IPS-20b (cell line): ENCODE results near the gene PRKX.
"Not testable (repeated sequence)": the region's sequence is repeated elsewhere in the genome, so short reads cannot be mapped to it uniquely, and the experiment has no call there.

ENCODE experiments used
- H3K27ac ChIP-seq: one replicate; pipeline ENCODE4 v1.5.1; 2013; ENCODE audit warnings: low read length
- H3K27me3 ChIP-seq: 2 replicates; pipeline ENCODE4 v1.6.1; 2013; ENCODE audit warnings: mild to moderate bottlenecking, low read length, inconsistent platforms; ENCODE audit not compliant: insufficient read depth
- H3K36me3 ChIP-seq: 2 replicates; pipeline ENCODE4 v1.6.1; 2013; ENCODE audit warnings: low read depth, mild to moderate bottlenecking, inconsistent platforms, low read length, moderate library complexity; ENCODE audit not compliant: insufficient read depth
- H3K4me1 ChIP-seq: 2 replicates; pipeline ENCODE4 v1.6.1; 2013; ENCODE audit warnings: mild to moderate bottlenecking, control low read depth, inconsistent platforms, low read length, moderate library complexity; ENCODE audit not compliant: insufficient read depth
- H3K4me3 ChIP-seq: 2 replicates; pipeline ENCODE4 v1.5.1; 2013; ENCODE audit warnings: mild to moderate bottlenecking, low read length, inconsistent platforms
- H3K9ac ChIP-seq: 2 replicates; pipeline ENCODE4 v1.6.1; 2013; ENCODE audit warnings: low read depth, mild to moderate bottlenecking, inconsistent platforms, low read length, moderate library complexity
- H3K9me3 ChIP-seq: 2 replicates; pipeline ENCODE4 v1.6.1; 2013; ENCODE audit warnings: mild to moderate bottlenecking, low read depth, low read length, inconsistent platforms; ENCODE audit not compliant: insufficient read depth

The PRKX gene

GRCh38 chrX:3732326-3733042 lies 19.0 kb upstream of the PRKX start:
- not testable (repeated sequence) for H3K27ac ChIP-seq, H3K9me3 ChIP-seq, H3K36me3 ChIP-seq, H3K4me1 ChIP-seq, H3K27me3 ChIP-seq, H3K9ac ChIP-seq, H3K4me3 ChIP-seq

- Histone ChIP-seq H3K9ac (no peak overlapping the region), H3K9me3 (no peaks in the 10 kb centered on the region), H3K36me3 (no peaks in the 10 kb centered on the region), H3K27ac (no peak overlapping the region), H3K27me3 (no peaks in the 10 kb centered on the region), H3K4me3 (no peak overlapping the region), H3K4me1 (no peaks in the 10 kb centered on the region)
These were observed 15.0 kb upstream of the PRKX start for GRCh38 chrX:3728454-3728853.

GRCh38 chrX:3723460-3723859 lies 10.0 kb upstream of the PRKX start:
- H3K4me3 ChIP-seq, H3K4me1 ChIP-seq, H3K36me3 ChIP-seq, H3K27me3 ChIP-seq, H3K9me3 ChIP-seq, H3K27ac ChIP-seq, H3K9ac ChIP-seq: not testable (repeated sequence)

- Histone ChIP-seq H3K36me3 (no peaks in the 10 kb centered on the region), H3K27ac (no peak overlapping the region), H3K27me3 (peaks cover 22% of the 10 kb centered on the region; the same call in 1 of the 2 replicates), H3K4me3 (no peak overlapping the region), H3K9ac (no peak overlapping the region), H3K9me3 (no peaks in the 10 kb centered on the region), H3K4me1 (no peaks in the 10 kb centered on the region)
These were observed 4.4 kb upstream of the PRKX start for GRCh38 chrX:3717742-3718420.

GRCh38 chrX:3715921-3716320 lies 2.5 kb upstream of the PRKX start:
- no peaks in the 10 kb centered on the region for H3K9me3 ChIP-seq
- no peaks in the 10 kb centered on the region for H3K4me1 ChIP-seq
- no peaks in the 10 kb centered on the region for H3K36me3 ChIP-seq
- no peak overlapping the region for H3K4me3 ChIP-seq
- no peak overlapping the region for H3K27ac ChIP-seq
- H3K27me3 ChIP-seq: peaks cover 22% of the 10 kb centered on the region; the same call in 1 of the 2 replicates
- no peak overlapping the region for H3K9ac ChIP-seq

- H3K4me3 ChIP-seq: peak overlapping the region; percentile 68; the same call in 1 of the 2 replicates
- H3K9me3 ChIP-seq: not testable (repeated sequence)
These were observed 1.4 kb upstream of the PRKX start for GRCh38 chrX:3714706-3715479.

GRCh38 chrX:3713937-3714434 lies 537 bp upstream of the PRKX start:
- H3K27ac ChIP-seq: no peak overlapping the region
- H3K4me3 ChIP-seq: peak overlapping the region; percentile 68; the same call in 1 of the 2 replicates
- no peaks in the 10 kb centered on the region for H3K4me1 ChIP-seq
- H3K9ac ChIP-seq: no peak overlapping the region; the same call in 1 of the 2 replicates
- peaks cover 22% of the 10 kb centered on the region; the same call in 1 of the 2 replicates for H3K27me3 ChIP-seq
- H3K9me3 ChIP-seq: no peaks in the 10 kb centered on the region
- H3K36me3 ChIP-seq: no peaks in the 10 kb centered on the region

More at GRCh38 chrX:3714706-3715479, 1.4 kb upstream of the PRKX start:
- not testable (repeated sequence) for H3K27ac ChIP-seq, H3K4me1 ChIP-seq, H3K9ac ChIP-seq, H3K36me3 ChIP-seq
- H3K27me3 ChIP-seq: peaks cover 22% of the 10 kb centered on the region; the same call in 1 of the 2 replicates

- no peaks in the 10 kb centered on the region for H3K9me3 ChIP-seq
- H3K4me1 ChIP-seq: no peaks in the 10 kb centered on the region
- H3K9ac ChIP-seq: peak overlapping the region; percentile 51; the same call in 1 of the 2 replicates
- H3K27me3 ChIP-seq: peaks cover 22% of the 10 kb centered on the region; the same call in 1 of the 2 replicates
- no peak overlapping the region for H3K27ac ChIP-seq
- peak overlapping the region; percentile 68 for H3K4me3 ChIP-seq
- no peaks in the 10 kb centered on the region for H3K36me3 ChIP-seq
These were observed 602 bp downstream of the PRKX start for GRCh38 chrX:3712870-3713224.

- H3K4me3 ChIP-seq: peak overlapping the region; percentile 68
- H3K4me1 ChIP-seq: no peaks in the 10 kb centered on the region
- peak overlapping the region; percentile 51; the same call in 1 of the 2 replicates for H3K9ac ChIP-seq
- H3K36me3 ChIP-seq: no peaks in the 10 kb centered on the region
- peaks cover 22% of the 10 kb centered on the region; the same call in 1 of the 2 replicates for H3K27me3 ChIP-seq
- no peaks in the 10 kb centered on the region for H3K9me3 ChIP-seq
- no peak overlapping the region for H3K27ac ChIP-seq
These were observed 1.2 kb downstream of the PRKX start for GRCh38 chrX:3712051-3712869.

GRCh38 chrX:3711331-3711917 lies 2.0 kb downstream of the PRKX start:
- Histone ChIP-seq H3K9ac (no peak overlapping the region), H3K36me3 (no peaks in the 10 kb centered on the region), H3K27ac (no peak overlapping the region), H3K4me1 (no peaks in the 10 kb centered on the region), H3K4me3 (peak overlapping the region; percentile 68), H3K27me3 (peaks cover 22% of the 10 kb centered on the region; the same call in 1 of the 2 replicates), H3K9me3 (no peaks in the 10 kb centered on the region)
